Upper lobe of left lung (tissue), 4 donors: Measurements from ENCODE around the gene MGAT5B.

Source experiments
- CTCF ChIP-seq, 6 experiments: fragments of 450-650 bp in 4 of 6; fragments of 200-600 bp in 2 of 6; sonication (generic) in 2 of 6; IDR thresholded peaks; one replicate each; pipeline ENCODE4 v1.5.1; 2016 to 2019; ENCODE audit warnings: antibody characterized with exemption in 6 of 6
- EP300 ChIP-seq, 4 donors: sonication (generic); formaldehyde crosslinking; IDR thresholded peaks; one replicate each; pipeline ENCODE4 v1.5.1; 2017; ENCODE audit warnings: antibody characterized with exemption in 4 of 4, control low read depth in 2 of 4
- POLR2A ChIP-seq, 4 donors: fragments of 450-650 bp; IDR thresholded peaks; one replicate each; pipeline ENCODE4 v1.5.1; 2016 to 2017; ENCODE audit warnings: antibody characterized with exemption in 4 of 4, mild to moderate bottlenecking in 2 of 4
- POLR2AphosphoS5 ChIP-seq, 2 donors: sonication (generic); formaldehyde crosslinking; IDR thresholded peaks; one replicate each; pipeline ENCODE4 v1.5.1; 2017; ENCODE audit warnings: antibody characterized with exemption in 2 of 2

- TF ChIP-seq POLR2AphosphoS5 (IDR thresholded peaks at IDR 0.05), result no peak
- no peak for TF ChIP-seq CTCF (IDR thresholded peaks at IDR 0.05)
- TF ChIP-seq POLR2A (IDR thresholded peaks at IDR 0.05), result no peak
- TF ChIP-seq EP300 (IDR thresholded peaks at IDR 0.05), result no peak
Measured at GRCh38 chr17:76893623-76894334, 25.6 kb downstream of the MGAT5B start.
